Breast epithelium (tissue), 4 donors: Measurements from ENCODE around the gene IFNL2. TPM values are rescaled to one million over a fixed set of nuclear protein-coding genes. Genes with fewer than 3 reads are reported as not detected.

ENCODE experiments used
- DNase-seq, 2 donors: peaks; one replicate each; pipeline ENCODE4 v3.0.0-alpha.2; 2019; ENCODE audit warnings: low spot score in 2 of 2
- H3K27ac ChIP-seq, 2 donors: fragments of 200-600 bp; sonication (generic) in 1 of 2; one replicate each; pipeline ENCODE4 v1.5.1; 2016 to 2019; ENCODE audit warnings: mild to moderate bottlenecking in 1 of 2
- H3K27me3 ChIP-seq, 2 donors: fragments of 200-600 bp; sonication (generic) in 1 of 2; one replicate each; pipeline versions ENCODE4 v1.5.1 to v1.6.0; 2017 to 2019; ENCODE audit warnings: control low read depth in 1 of 2, mild to moderate bottlenecking in 1 of 2
- H3K36me3 ChIP-seq: fragments of 200-600 bp; one replicate; pipeline ENCODE4 v1.5.1; 2019
- H3K4me1 ChIP-seq, 2 donors: fragments of 200-600 bp; sonication (generic); one replicate each; pipeline ENCODE4 v1.5.1; 2016 to 2019; ENCODE audit warnings: control low read depth in 1 of 2
- H3K4me3 ChIP-seq, 3 donors: fragments of 200-600 bp; sonication (generic); 1 replicate in 2 of 3; 2 replicates in 1 of 3; pipeline ENCODE4 v1.5.1; 2016 to 2019; ENCODE audit warnings: mild to moderate bottlenecking in 3 of 3, moderate library complexity in 2 of 3
- H3K9me3 ChIP-seq, 2 donors: fragments of 200-600 bp; sonication (generic) in 1 of 2; one replicate each; pipeline ENCODE4 v1.5.1; 2016 to 2019; ENCODE audit warnings: control low read depth in 1 of 2
- CTCF ChIP-seq, 3 donors: fragments of 450-650 bp; IDR thresholded peaks; one replicate each; pipeline ENCODE4 v1.5.1; 2016 to 2017; ENCODE audit warnings: antibody characterized with exemption in 3 of 3, mild to moderate bottlenecking in 3 of 3, moderate library complexity in 3 of 3
- POLR2A ChIP-seq: fragments of 450-650 bp; IDR thresholded peaks from one replicate; pipeline ENCODE4 v1.6.1; 2016; ENCODE audit warnings: antibody characterized with exemption, mild to moderate bottlenecking, moderate library complexity
- POLR2AphosphoS5 ChIP-seq, 3 donors: sonication (generic); formaldehyde crosslinking; IDR thresholded peaks; one replicate each; pipeline ENCODE4 v1.6.1; 2017; ENCODE audit warnings: antibody characterized with exemption in 3 of 3
- intact Hi-C: fragments of 100-400 bp; cut with DNase I; formaldehyde crosslinking; loops from one replicate; pipeline ENCODE4 v1.15.1; 2023; ENCODE audit warnings: low total_unique reads
- total RNA-seq, 3 donors: library from RNA; depleted of rRNA; stranded (reverse); fragments of >200 nt; gene quantifications; one replicate each; pipeline ENCODE4 v1.1.0, GENCODE V29; 2016

Gene IFNL2
- total RNA-seq, 3 donors from 2014 or later = not detected

- TF ChIP-seq CTCF (IDR thresholded peaks at IDR 0.05) = no peak
- no peak for TF ChIP-seq POLR2A
- TF ChIP-seq POLR2AphosphoS5 (IDR thresholded peaks at IDR 0.05) = no peak
- peaks cover 0 to 5% of the 10 kb centered on the region in 2 donors for H3K27me3 ChIP-seq
- no peaks in the 10 kb centered on the region for H3K9me3 ChIP-seq
- H3K4me1 ChIP-seq = no peaks in the 10 kb centered on the region
- intact Hi-C loops = no loop called here
- DNase-seq = no peak
- no peaks in the 10 kb centered on the region for H3K36me3 ChIP-seq
- no peak overlapping the region for H3K27ac ChIP-seq
- no peak overlapping the region for H3K4me3 ChIP-seq
Observed at GRCh38 chr19:39301562-39301961, 33.4 kb downstream of the IFNL2 start.

- Histone ChIP-seq H3K4me1 (no peaks in the 10 kb centered on the region), H3K9me3 (no peaks in the 10 kb centered on the region), H3K27me3 (peaks cover 0 to 23% of the 10 kb centered on the region in 2 donors), H3K27ac (no peak overlapping the region), H3K36me3 (no peaks in the 10 kb centered on the region), H3K4me3 (no peak overlapping the region)
- DNase-seq = no peak
- no peak for TF ChIP-seq CTCF (IDR thresholded peaks at IDR 0.05)
- no peak for TF ChIP-seq POLR2A
- no peak for TF ChIP-seq POLR2AphosphoS5 (IDR thresholded peaks at IDR 0.05)
- intact Hi-C loops = no loop called here
Observed at GRCh38 chr19:39303373-39304184, 35.4 kb downstream of the IFNL2 start.

GRCh38 chr19:39304185-39304513 lies 36.0 kb downstream of the IFNL2 start:
- no peak overlapping the region for H3K27ac ChIP-seq
- DNase-seq = no peak
- intact Hi-C loops = no loop called here
- peaks cover 0 to 24% of the 10 kb centered on the region in 2 donors for H3K27me3 ChIP-seq
- no peaks in the 10 kb centered on the region for H3K36me3 ChIP-seq
- H3K4me3 ChIP-seq = no peak overlapping the region
- no peaks in the 10 kb centered on the region for H3K9me3 ChIP-seq
- no peaks in the 10 kb centered on the region for H3K4me1 ChIP-seq
- TF ChIP-seq POLR2AphosphoS5 (IDR thresholded peaks at IDR 0.05) (no peak), CTCF (IDR thresholded peaks at IDR 0.05) (no peak), POLR2A (no peak)

- Histone ChIP-seq H3K27me3 (peaks cover 0 to 24% of the 10 kb centered on the region in 2 donors), H3K27ac (no peak overlapping the region), H3K36me3 (no peaks in the 10 kb centered on the region), H3K9me3 (no peaks in the 10 kb centered on the region), H3K4me1 (no peaks in the 10 kb centered on the region), H3K4me3 (no peak overlapping the region)
- no peak for DNase-seq
- no peak for TF ChIP-seq POLR2A
- no peak for TF ChIP-seq CTCF (IDR thresholded peaks at IDR 0.05)
- TF ChIP-seq POLR2AphosphoS5 (IDR thresholded peaks at IDR 0.05) = no peak
- intact Hi-C loops = no loop called here
Observed at GRCh38 chr19:39304701-39305571, 36.7 kb downstream of the IFNL2 start.

- H3K27me3 ChIP-seq = peaks cover 0 to 24% of the 10 kb centered on the region in 2 donors
- no peaks in the 10 kb centered on the region for H3K9me3 ChIP-seq
- no peak for DNase-seq
- TF ChIP-seq CTCF (IDR thresholded peaks at IDR 0.05) = no peak
- no peak for TF ChIP-seq POLR2A
- no peak for TF ChIP-seq POLR2AphosphoS5 (IDR thresholded peaks at IDR 0.05)
- no peaks in the 10 kb centered on the region for H3K4me1 ChIP-seq
- no peaks in the 10 kb centered on the region for H3K36me3 ChIP-seq
- intact Hi-C loops = no loop called here
- H3K27ac ChIP-seq = no peak overlapping the region
- H3K4me3 ChIP-seq = no peak overlapping the region
Observed at GRCh38 chr19:39306075-39306474, 37.9 kb downstream of the IFNL2 start.
